Skeletal muscle tissue (tissue), 4 donors: ENCODE data around the gene AGFG2. TPM values are rescaled to one million over a fixed set of nuclear protein-coding genes. Genes with fewer than 3 reads are reported as not detected.
A peak's percentile ranks its signal among the peaks of the same experiment; 100 is the strongest.
"Not testable (repeated sequence)": the region's sequence is repeated elsewhere in the genome, so short reads cannot be mapped to it uniquely, and the experiment has no call there.

ENCODE experiments used
- H3K27ac ChIP-seq: one replicate; pipeline ENCODE4 v1.7.0; 2013; ENCODE audit warnings: mild to moderate bottlenecking, low read depth, low read length, inconsistent platforms
- H3K27me3 ChIP-seq, 3 donors: one replicate each; pipeline ENCODE4 v1.7.0; 2013; ENCODE audit warnings: low read length in 3 of 3; ENCODE audit not compliant: control insufficient read depth in 3 of 3, insufficient read depth in 3 of 3
- H3K36me3 ChIP-seq, 3 donors: one replicate each; pipeline ENCODE4 v1.7.0; 2013; ENCODE audit warnings: low read length in 3 of 3; ENCODE audit not compliant: control insufficient read depth in 3 of 3, insufficient read depth in 3 of 3
- H3K4me1 ChIP-seq, 3 donors: one replicate each; pipeline ENCODE4 v1.7.0; 2013; ENCODE audit warnings: low read length in 3 of 3, mild to moderate bottlenecking in 3 of 3; ENCODE audit not compliant: control insufficient read depth in 3 of 3, insufficient read depth in 3 of 3
- H3K4me3 ChIP-seq, 3 donors: one replicate each; pipeline ENCODE4 v1.7.0; 2013; ENCODE audit warnings: low read length in 3 of 3
- H3K9ac ChIP-seq, 3 donors: one replicate each; pipeline ENCODE4 v1.7.0; 2013; ENCODE audit warnings: low read length in 3 of 3, mild to moderate bottlenecking in 3 of 3, moderate library complexity in 2 of 3, low read depth in 1 of 3
- H3K9me3 ChIP-seq, 3 donors: one replicate each; pipeline ENCODE4 v1.7.0; 2013; ENCODE audit warnings: low read length in 3 of 3; ENCODE audit not compliant: control insufficient read depth in 3 of 3
- total RNA-seq: library from RNA; depleted of rRNA; stranded (reverse); fragments of >200 nt; gene quantifications from one replicate; pipeline ENCODE4 v1.2.3, GENCODE V29; 2014
- donor health status: Osteomylitis.

AGFG2 gene
- total RNA-seq, 1 donor from 2014 or later = 3.1 TPM

GRCh38 chr7:100539436-100540006 is 518 bp downstream of the AGFG2 start:
- Histone ChIP-seq H3K4me3 (peak overlapping the region; percentile 76 to 83 (median 79)), H3K27ac (no peak overlapping the region), H3K4me1 (peaks cover 12 to 17% (median 14%) of the 10 kb centered on the region in 3 donors), H3K9ac (peak overlapping the region; percentile 51 to 76 (median 57)), H3K36me3 (no peaks in the 10 kb centered on the region), H3K27me3 (no peaks in the 10 kb centered on the region), H3K9me3 (no peaks in the 10 kb centered on the region)

- Histone ChIP-seq H3K36me3 (no peaks in the 10 kb centered on the region), H3K4me3 (peak overlapping the region; percentile 76 to 83 (median 79)), H3K27ac (no peak overlapping the region), H3K9ac (peak overlapping the region; percentile 45 to 66 (median 51)), H3K4me1 (peaks cover 16 to 22% (median 20%) of the 10 kb centered on the region in 3 donors), H3K9me3 (no peaks in the 10 kb centered on the region), H3K27me3 (no peaks in the 10 kb centered on the region)
Measured at GRCh38 chr7:100540073-100540723, 1.2 kb downstream of the AGFG2 start.

- H3K27me3 ChIP-seq, H3K9ac ChIP-seq, H3K9me3 ChIP-seq, H3K4me3 ChIP-seq, H3K36me3 ChIP-seq, H3K27ac ChIP-seq: not testable (repeated sequence)
- H3K4me1 ChIP-seq = peaks cover 28 to 34% (median 31%) of the 10 kb centered on the region in 3 donors
Measured at GRCh38 chr7:100541309-100541708, 2.3 kb downstream of the AGFG2 start.

- Histone ChIP-seq H3K9me3 (no peaks in the 10 kb centered on the region), H3K27ac (no peak overlapping the region), H3K27me3 (no peaks in the 10 kb centered on the region), H3K9ac (no peak overlapping the region), H3K4me1 (peaks cover 38 to 45% (median 40%) of the 10 kb centered on the region in 3 donors), H3K36me3 (no peaks in the 10 kb centered on the region), H3K4me3 (no peak overlapping the region)
Measured at GRCh38 chr7:100543586-100543985, 4.6 kb downstream of the AGFG2 start.

GRCh38 chr7:100544386-100544785 is 5.4 kb downstream of the AGFG2 start:
- Histone ChIP-seq H3K9ac (no peak overlapping the region), H3K27ac (peak overlapping the region; percentile 19), H3K27me3 (no peaks in the 10 kb centered on the region), H3K36me3 (no peaks in the 10 kb centered on the region), H3K4me1 (peaks cover 38 to 45% (median 39%) of the 10 kb centered on the region in 3 donors), H3K9me3 (no peaks in the 10 kb centered on the region), H3K4me3 (no peak overlapping the region)

- Histone ChIP-seq H3K27me3 (no peaks in the 10 kb centered on the region), H3K4me1 (peaks cover 34 to 40% (median 35%) of the 10 kb centered on the region in 3 donors), H3K9me3 (no peaks in the 10 kb centered on the region), H3K27ac (peak overlapping the region; percentile 76), H3K36me3 (no peaks in the 10 kb centered on the region), H3K9ac (no peak overlapping the region), H3K4me3 (no peak overlapping the region)
Measured at GRCh38 chr7:100544967-100545359, 6.0 kb downstream of the AGFG2 start.

- H3K27ac ChIP-seq = peak overlapping the region; percentile 76
- peaks cover 30 to 36% (median 33%) of the 10 kb centered on the region in 3 donors for H3K4me1 ChIP-seq
- H3K9me3 ChIP-seq = no peaks in the 10 kb centered on the region
- H3K4me3 ChIP-seq = peak overlapping the region in 1 of 3 donors; percentile 3
- H3K36me3 ChIP-seq = peaks cover 0 to 4% (median 3%) of the 10 kb centered on the region in 3 donors
- H3K9ac ChIP-seq = peak overlapping the region in 2 of 3 donors; percentile 23 to 25
- no peaks in the 10 kb centered on the region for H3K27me3 ChIP-seq
Measured at GRCh38 chr7:100545360-100546128, 6.5 kb downstream of the AGFG2 start.

- Histone ChIP-seq H3K27me3 (no peaks in the 10 kb centered on the region), H3K9me3 (no peaks in the 10 kb centered on the region), H3K36me3 (peaks cover 0 to 6% (median 3%) of the 10 kb centered on the region in 3 donors), H3K9ac (peak overlapping the region in 2 of 3 donors; percentile 10 to 23), H3K4me1 (peaks cover 30 to 36% (median 33%) of the 10 kb centered on the region in 3 donors), H3K4me3 (no peak overlapping the region), H3K27ac (peak overlapping the region; percentile 76)
Measured at GRCh38 chr7:100546129-100546925, 7.3 kb downstream of the AGFG2 start.

GRCh38 chr7:100546926-100547800 is 8.2 kb downstream of the AGFG2 start:
- Histone ChIP-seq H3K4me3 (no peak overlapping the region), H3K9ac (peak overlapping the region in 1 of 3 donors; percentile 47), H3K9me3 (no peaks in the 10 kb centered on the region), H3K4me1 (peaks cover 30 to 36% (median 33%) of the 10 kb centered on the region in 3 donors), H3K27ac (peak overlapping the region; percentile 76), H3K36me3 (peaks cover under 1 to 7% (median 3%) of the 10 kb centered on the region in 3 donors), H3K27me3 (no peaks in the 10 kb centered on the region)
